Naive thymus-derived CD4-positive, alpha-beta T cell (primary cell): ENCODE data around the gene ROBO4. TPM values are rescaled to one million over a fixed set of nuclear protein-coding genes. Genes with fewer than 3 reads are reported as not detected.

Experiments used
- ATAC-seq: fragments of 150-1000 bp; cut with Tn5 transposase; 2 replicates; pipeline ENCODE4 v1.10.0; 2021; ENCODE audit warnings: mild to moderate bottlenecking, moderate library complexity
- CTCF ChIA-PET: fragments of 350-600 bp; sonication (Branson Sonifier 250); formaldehyde crosslinking; loops from one replicate; lab custom pipeline; 2021; ENCODE audit warnings: antibody characterized with exemption; lab: Charles Lee
- POLR2A ChIA-PET: fragments of 350-600 bp; sonication (Branson Sonifier 250); formaldehyde crosslinking; loops from one replicate; lab custom pipeline; 2021; ENCODE audit warnings: antibody characterized with exemption, inconsistent platforms; lab: Charles Lee
- DNase-seq, 9 donors: peaks; one replicate each; pipeline versions ENCODE4 v3.0.0 to v3.0.0-alpha.2; 2020 to 2022; ENCODE audit warnings: mixed read lengths in 1 of 9
- H3K27ac ChIP-seq: one replicate; pipeline ENCODE4 v1.7.0; 2013; ENCODE audit warnings: mild to moderate bottlenecking, low read depth, low read length, moderate library complexity
- H3K27me3 ChIP-seq, 2 donors: one replicate each; pipeline ENCODE4 v1.7.0; 2013; ENCODE audit warnings: low read length in 2 of 2, mild to moderate bottlenecking in 2 of 2, moderate library complexity in 2 of 2; ENCODE audit not compliant: control insufficient read depth in 2 of 2, insufficient read depth in 2 of 2
- H3K36me3 ChIP-seq, 3 experiments: 1 replicate in 2 of 3; 2 replicates in 1 of 3; pipeline ENCODE4 v1.7.0; 2013; ENCODE audit warnings: low read length in 3 of 3, mild to moderate bottlenecking in 3 of 3, moderate library complexity in 1 of 3; ENCODE audit not compliant: insufficient read depth in 3 of 3, control insufficient read depth in 2 of 3
- H3K4me1 ChIP-seq, 2 donors: one replicate each; pipeline ENCODE4 v1.7.0; 2013; ENCODE audit warnings: low read length in 2 of 2, mild to moderate bottlenecking in 2 of 2, moderate library complexity in 1 of 2; ENCODE audit not compliant: control insufficient read depth in 2 of 2, insufficient read depth in 2 of 2
- H3K4me3 ChIP-seq: 2 replicates; pipeline ENCODE4 v1.7.0; 2013; ENCODE audit warnings: mild to moderate bottlenecking, low read length
- H3K9me3 ChIP-seq, 3 experiments: 1 replicate in 2 of 3; 2 replicates in 1 of 3; pipeline ENCODE4 v1.7.0; 2013; ENCODE audit warnings: low read length in 3 of 3; ENCODE audit not compliant: control insufficient read depth in 2 of 3
- H3K27ac Mint-ChIP-seq, 9 donors: one replicate each; pipeline ENCODE4 v1.8.0; 2020 to 2022; ENCODE audit warnings: mixed read lengths in 9 of 9, mild to moderate bottlenecking in 8 of 9, moderate library complexity in 5 of 9, inconsistent platforms in 2 of 9
- H3K27me3 Mint-ChIP-seq, 5 donors: one replicate each; pipeline ENCODE4 v1.8.0; 2021 to 2022; ENCODE audit warnings: mixed read lengths in 5 of 5, mild to moderate bottlenecking in 1 of 5
- H3K36me3 Mint-ChIP-seq, 5 donors: one replicate each; pipeline ENCODE4 v1.8.0; 2020 to 2022; ENCODE audit warnings: mixed read lengths in 5 of 5, mild to moderate bottlenecking in 3 of 5, inconsistent platforms in 1 of 5
- H3K4me1 Mint-ChIP-seq, 7 donors: one replicate each; pipeline ENCODE4 v1.8.0; 2020 to 2022; ENCODE audit warnings: mixed read lengths in 7 of 7, mild to moderate bottlenecking in 3 of 7, inconsistent platforms in 1 of 7
- H3K4me3 Mint-ChIP-seq, 10 donors: one replicate each; pipeline ENCODE4 v1.8.0; 2020 to 2022; ENCODE audit warnings: mild to moderate bottlenecking in 10 of 10, mixed read lengths in 10 of 10, moderate library complexity in 6 of 10, inconsistent platforms in 2 of 10
- H3K9me3 Mint-ChIP-seq, 11 donors: one replicate each; pipeline ENCODE4 v1.8.0; 2020 to 2022; ENCODE audit warnings: mixed read lengths in 11 of 11, mild to moderate bottlenecking in 4 of 11, inconsistent platforms in 1 of 11, moderate library complexity in 1 of 11
- intact Hi-C, 2 donors: fragments of 100-400 bp; cut with micrococcal nuclease; formaldehyde crosslinking; loops; one replicate each; pipeline ENCODE4 v1.15.1; 2023
- polyA plus RNA-seq, 2 donors: library from polyadenylated mRNA; unstranded; fragments of 300-500 nt; fragmentation: Illumina TruSeq; gene quantifications; one replicate each; pipeline ENCODE4 v1.2.3, GENCODE V29; 2021
- total RNA-seq, 6 experiments: library from RNA in 5 of 6; stranded (reverse) in 5 of 6; gene quantifications; 1 replicate in 5 of 6; 2 replicates in 1 of 6; pipeline ENCODE4 v1.2.3 and lab custom pipeline; 2021 to 2026

Gene ROBO4
- total and polyA plus RNA-seq, 7 experiments from 2014 or later = 0.04 to 0.29 (median 0.19) TPM; not detected in 4

DNA sequence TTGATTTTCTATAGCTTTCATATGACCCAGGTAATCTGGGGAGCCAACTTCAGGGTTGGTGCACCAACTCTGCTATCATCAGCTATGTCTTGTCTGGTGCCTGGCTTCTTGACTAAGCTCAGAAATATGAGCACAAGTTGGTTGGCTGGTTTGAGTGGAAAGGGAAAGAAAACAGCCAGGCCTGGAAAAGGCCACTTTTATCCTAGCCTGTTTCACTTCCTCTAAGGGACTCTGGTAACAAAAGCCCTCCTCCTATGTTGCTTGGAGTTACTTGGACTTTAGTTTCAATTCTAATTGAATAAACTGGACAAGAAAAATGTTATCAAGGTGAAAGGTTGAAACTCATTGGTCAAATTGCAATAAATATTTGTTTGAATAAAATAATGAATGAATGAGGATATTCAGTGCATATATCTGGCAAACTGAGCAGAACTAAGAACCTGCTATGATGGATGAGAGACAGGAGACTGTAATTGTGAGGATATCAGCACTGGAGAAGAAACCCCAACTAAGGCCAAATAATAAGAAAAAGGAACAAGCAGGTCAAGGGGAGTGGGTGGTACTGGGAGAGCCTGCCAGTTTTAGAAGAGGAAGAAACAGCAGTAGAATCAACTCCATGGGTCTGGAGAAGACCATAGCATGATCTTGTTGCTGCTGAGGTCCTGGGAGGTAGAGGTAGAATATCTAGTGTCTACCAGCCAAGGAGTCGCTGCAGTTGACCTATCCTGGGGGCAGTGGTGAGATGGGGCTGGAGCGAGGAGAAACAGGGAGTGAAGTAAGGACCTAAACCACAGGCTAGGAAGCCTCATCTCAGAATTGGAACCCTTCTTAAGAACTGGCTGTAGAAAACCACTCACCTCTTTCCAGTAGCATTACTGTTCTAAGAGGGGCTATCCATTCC lies 8.2 kb downstream of the ROBO4 start:
- Mint-ChIP-seq H3K4me1 (peaks cover 0 to 10% (median 0%) of the 10 kb centered on the region in 7 donors), H3K36me3 (no peaks in the 10 kb centered on the region), H3K27me3 (peaks cover 0 to 16% (median 14%) of the 10 kb centered on the region in 5 donors), H3K9me3 (peaks cover 0 to 2% (median 0%) of the 10 kb centered on the region in 11 donors), H3K27ac (no peak overlapping the region), H3K4me3 (no peak overlapping the region)
- H3K36me3 ChIP-seq = no peaks in the 10 kb centered on the region
- ChIA-PET CTCF (interaction anchor here (0.7 kb wide), 1 partner anchor 8 kb away, joined by 3 read pairs; no protein-coding TSS in a partner anchor), POLR2A (interaction anchor here (0.6 to 1.6 kb wide), 2 partner anchors 13 to 215 kb away, joined by 4 to 7 read pairs; no protein-coding TSS in a partner anchor)
- H3K9me3 ChIP-seq = no peaks in the 10 kb centered on the region
- DNase-seq = no peak
- H3K27ac ChIP-seq = no peak overlapping the region
- intact Hi-C loops = no loop called here
- H3K4me1 ChIP-seq = no peaks in the 10 kb centered on the region
- H3K27me3 ChIP-seq = no peaks in the 10 kb centered on the region
- no peak for ATAC-seq
- H3K4me3 ChIP-seq = no peak overlapping the region

- Histone ChIP-seq H3K27ac (no peak overlapping the region), H3K4me1 (no peaks in the 10 kb centered on the region), H3K9me3 (no peaks in the 10 kb centered on the region), H3K36me3 (no peaks in the 10 kb centered on the region), H3K27me3 (no peaks in the 10 kb centered on the region), H3K4me3 (no peak overlapping the region)
- intact Hi-C loops = no loop called here
- H3K4me1 Mint-ChIP-seq = peaks cover 0 to 8% (median 0%) of the 10 kb centered on the region in 7 donors
- peaks cover 0 to 16% (median 14%) of the 10 kb centered on the region in 5 donors for H3K27me3 Mint-ChIP-seq
- CTCF ChIA-PET = interaction anchor here (1.9 kb wide), 1 partner anchor 11 kb away, joined by 7 read pairs; no protein-coding TSS in a partner anchor
- no peak overlapping the region for H3K27ac Mint-ChIP-seq
- DNase-seq (no peak), ATAC-seq (no peak)
- no peak overlapping the region for H3K4me3 Mint-ChIP-seq
- peaks cover 0 to 2% (median 0%) of the 10 kb centered on the region in 11 donors for H3K9me3 Mint-ChIP-seq
- POLR2A ChIA-PET = no interaction called here
- peaks cover 0 to 5% (median 0%) of the 10 kb centered on the region in 5 donors for H3K36me3 Mint-ChIP-seq
Observed at GRCh38 chr11:124887667-124888013, 10.0 kb downstream of the ROBO4 start.

DNA sequence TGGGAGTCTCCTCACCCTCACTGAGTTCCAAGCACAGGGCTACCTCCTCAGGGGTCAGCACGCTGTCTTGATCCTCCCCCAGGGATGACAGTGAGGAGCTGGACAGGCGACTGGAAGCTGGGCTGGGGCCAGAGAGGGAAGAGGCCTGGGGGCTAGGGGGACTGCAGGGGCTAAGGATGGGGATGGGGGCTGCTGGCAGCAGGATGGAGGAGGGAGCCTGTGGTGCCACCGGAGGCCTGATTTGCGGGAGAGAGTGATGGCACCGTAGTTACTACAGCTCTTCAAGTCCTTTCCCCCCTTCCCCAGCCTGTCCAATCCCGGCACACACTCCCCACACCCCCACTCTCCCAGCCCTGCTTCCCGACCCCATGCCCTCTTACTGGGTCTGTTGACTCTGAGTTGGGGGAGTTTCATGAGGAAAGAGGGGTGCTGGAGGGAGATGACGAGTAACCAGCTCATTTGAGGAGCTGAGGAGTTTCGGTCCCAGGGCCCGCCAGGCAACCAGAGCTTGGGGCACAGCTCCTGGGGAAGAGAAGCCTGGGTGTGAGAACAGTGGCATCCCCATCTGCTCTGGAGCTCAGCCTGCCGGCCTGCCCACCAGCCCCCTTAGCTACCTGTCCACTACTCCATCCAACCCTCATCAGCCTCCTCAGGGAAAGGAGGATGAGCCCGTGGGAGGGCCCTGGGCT lies 10.5 kb downstream of the ROBO4 start:
- Histone ChIP-seq H3K27me3 (no peaks in the 10 kb centered on the region), H3K4me1 (no peaks in the 10 kb centered on the region), H3K4me3 (no peak overlapping the region), H3K36me3 (no peaks in the 10 kb centered on the region), H3K9me3 (no peaks in the 10 kb centered on the region), H3K27ac (no peak overlapping the region)
- Mint-ChIP-seq H3K36me3 (peaks cover 0 to 5% (median 0%) of the 10 kb centered on the region in 5 donors), H3K9me3 (peaks cover 0 to 2% (median 0%) of the 10 kb centered on the region in 11 donors), H3K4me3 (no peak overlapping the region), H3K27me3 (peaks cover 0 to 16% (median 14%) of the 10 kb centered on the region in 5 donors), H3K27ac (peak overlapping the region in 1 of 9 donors; percentile 87), H3K4me1 (peaks cover 0 to 6% (median 0%) of the 10 kb centered on the region in 7 donors)
- DNase-seq (no peak), ATAC-seq (no peak)
- ChIA-PET POLR2A (no interaction called here), CTCF (interaction anchor here (0.6 to 1.9 kb wide), 2 partner anchors 11 to 60 kb away, joined by 4 to 7 read pairs; no protein-coding TSS in a partner anchor)
- intact Hi-C loops = no loop called here

DNA sequence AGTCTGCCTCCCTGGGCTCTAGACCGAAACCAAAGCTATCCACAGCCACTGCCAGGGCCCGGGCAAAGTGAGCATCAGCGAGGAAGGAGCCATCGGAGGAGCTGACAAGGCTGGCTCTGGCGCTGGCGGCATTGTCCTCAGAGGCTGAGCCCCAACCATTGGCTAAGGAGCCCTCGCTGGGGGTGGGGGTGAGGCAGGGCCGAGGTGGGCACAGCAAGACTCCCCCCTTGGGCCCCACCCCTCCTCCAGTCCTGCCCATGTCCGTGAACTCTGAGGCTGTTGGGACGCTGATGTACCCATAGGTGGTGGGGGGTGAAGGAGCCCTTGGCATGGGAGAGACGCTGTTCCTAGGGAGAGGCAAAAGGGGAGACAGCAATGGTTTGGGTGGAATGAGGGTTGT lies 11.2 kb downstream of the ROBO4 start:
- ATAC-seq (peak; percentile 27), DNase-seq (no peak)
- no peak overlapping the region for H3K27ac ChIP-seq
- peaks cover 0 to 5% (median 0%) of the 10 kb centered on the region in 5 donors for H3K36me3 Mint-ChIP-seq
- POLR2A ChIA-PET = no interaction called here
- no peaks in the 10 kb centered on the region for H3K27me3 ChIP-seq
- no peaks in the 10 kb centered on the region for H3K4me1 ChIP-seq
- peaks cover 0 to 16% (median 14%) of the 10 kb centered on the region in 5 donors for H3K27me3 Mint-ChIP-seq
- H3K4me3 Mint-ChIP-seq = no peak overlapping the region
- peaks cover 0 to 2% (median 0%) of the 10 kb centered on the region in 11 donors for H3K9me3 Mint-ChIP-seq
- intact Hi-C loops = no loop called here
- H3K4me3 ChIP-seq = no peak overlapping the region
- CTCF ChIA-PET = interaction anchor here (0.6 to 1.9 kb wide), 2 partner anchors 10 to 59 kb away, joined by 4 to 7 read pairs; no protein-coding TSS in a partner anchor
- H3K36me3 ChIP-seq = no peaks in the 10 kb centered on the region
- peaks cover 0 to 6% (median 0%) of the 10 kb centered on the region in 7 donors for H3K4me1 Mint-ChIP-seq
- no peak overlapping the region for H3K27ac Mint-ChIP-seq
- H3K9me3 ChIP-seq = no peaks in the 10 kb centered on the region

DNA sequence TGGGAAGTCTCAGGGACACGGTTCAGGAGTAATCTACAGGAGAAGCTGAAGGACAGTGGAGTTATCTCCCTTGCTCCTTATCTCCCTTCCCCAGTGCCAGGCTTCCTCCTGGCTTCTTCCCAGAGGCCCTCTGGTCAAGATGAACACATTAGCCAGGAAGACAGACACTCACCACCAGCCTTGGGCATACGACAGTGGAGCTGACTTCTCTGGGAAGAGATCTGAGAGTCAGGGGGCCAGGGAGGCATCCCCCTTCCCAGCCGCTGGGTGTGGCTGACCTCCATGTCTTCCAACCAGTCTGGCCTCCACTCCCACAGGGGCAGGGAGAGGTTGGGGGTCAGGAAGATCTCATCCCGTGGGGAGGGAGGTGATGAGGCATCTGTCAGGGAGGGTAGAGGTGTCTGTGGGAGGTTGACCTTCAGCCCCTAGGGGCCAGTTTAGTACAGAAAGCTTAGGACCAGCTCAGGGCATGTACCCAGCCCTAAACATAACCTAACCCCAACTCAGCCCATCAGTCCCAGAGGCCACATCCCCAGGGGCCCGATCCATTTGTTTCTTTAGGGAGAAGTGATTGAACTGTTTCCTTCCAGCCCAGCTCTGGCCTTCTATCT lies 12.7 kb downstream of the ROBO4 start:
- Histone ChIP-seq H3K4me3 (no peak overlapping the region), H3K27me3 (no peaks in the 10 kb centered on the region), H3K9me3 (no peaks in the 10 kb centered on the region), H3K36me3 (no peaks in the 10 kb centered on the region), H3K27ac (no peak overlapping the region), H3K4me1 (no peaks in the 10 kb centered on the region)
- POLR2A ChIA-PET = interaction anchor here (1.2 kb wide), 1 partner anchor 69 kb away, joined by 3 read pairs; the partner anchor contains the start of gene CCDC15
- H3K4me3 Mint-ChIP-seq = no peak overlapping the region
- ATAC-seq = no peak
- CTCF ChIA-PET = no interaction called here
- peaks cover 0 to 5% (median 0%) of the 10 kb centered on the region in 5 donors for H3K36me3 Mint-ChIP-seq
- no peak for DNase-seq
- peaks cover 0 to 16% (median 11%) of the 10 kb centered on the region in 5 donors for H3K27me3 Mint-ChIP-seq
- intact Hi-C loops = no loop called here
- H3K9me3 Mint-ChIP-seq = peaks cover 0 to 2% (median 0%) of the 10 kb centered on the region in 11 donors
- peaks cover 0 to 6% (median 2%) of the 10 kb centered on the region in 7 donors for H3K4me1 Mint-ChIP-seq
- no peak overlapping the region for H3K27ac Mint-ChIP-seq

DNA sequence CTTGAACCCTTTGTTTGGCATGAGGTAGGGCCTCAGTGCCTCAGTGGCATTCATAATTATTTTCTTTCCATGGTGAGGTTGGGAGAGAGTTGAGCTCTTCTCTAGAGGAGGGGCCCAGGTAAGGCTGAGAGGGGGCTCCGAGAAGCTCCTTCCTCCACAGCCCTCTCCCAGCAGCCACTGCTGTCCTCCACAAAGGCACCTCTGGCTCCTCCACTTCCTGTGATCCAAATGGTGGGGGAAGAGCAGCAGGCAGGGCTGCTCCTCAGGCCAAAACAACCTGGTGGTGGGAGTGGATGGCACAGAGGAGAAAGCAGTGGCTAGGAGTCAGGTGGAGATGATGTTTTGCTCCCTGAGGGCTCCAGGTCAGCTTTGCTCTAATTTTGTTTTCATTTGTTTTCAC lies 13.3 kb downstream of the ROBO4 start:
- no peak for DNase-seq
- H3K9me3 ChIP-seq = no peaks in the 10 kb centered on the region
- H3K4me1 ChIP-seq = no peaks in the 10 kb centered on the region
- no peak for ATAC-seq
- peaks cover 0 to 5% (median 0%) of the 10 kb centered on the region in 5 donors for H3K36me3 Mint-ChIP-seq
- H3K27me3 ChIP-seq = no peaks in the 10 kb centered on the region
- H3K4me1 Mint-ChIP-seq = peaks cover 0 to 8% (median 4%) of the 10 kb centered on the region in 7 donors
- H3K9me3 Mint-ChIP-seq = peaks cover 0 to 2% (median 0%) of the 10 kb centered on the region in 11 donors
- no peaks in the 10 kb centered on the region for H3K36me3 ChIP-seq
- peaks cover 0 to 16% (median 10%) of the 10 kb centered on the region in 5 donors for H3K27me3 Mint-ChIP-seq
- H3K27ac Mint-ChIP-seq = peak overlapping the region in 1 of 9 donors; percentile 21
- POLR2A ChIA-PET = interaction anchor here (1.2 kb wide), 1 partner anchor 69 kb away, joined by 3 read pairs; the partner anchor contains the start of gene CCDC15
- intact Hi-C loops = no loop called here
- CTCF ChIA-PET = no interaction called here
- H3K27ac ChIP-seq = no peak overlapping the region
- H3K4me3 Mint-ChIP-seq = no peak overlapping the region
- H3K4me3 ChIP-seq = no peak overlapping the region
